Neural cell (in vitro differentiated cells): ENCODE measurements around the gene RGS6.

Source experiments
- CTCF ChIP-seq: fragments of 450-650 bp; IDR thresholded peaks from 2 replicates; pipeline ENCODE4 v1.5.1; 2014; ENCODE audit warnings: antibody characterized with exemption, mild to moderate bottlenecking, moderate library complexity; ENCODE audit not compliant: poor library complexity, severe bottlenecking
- EZH2 ChIP-seq: fragments of 200-600, 300-800 bp; shearing (Covaris generic), sonication (generic); IDR thresholded peaks from 2 replicates; pipeline ENCODE4 v1.6.1; 2014; ENCODE audit warnings: antibody characterized with exemption, low read length, borderline replicate concordance, mild to moderate bottlenecking; ENCODE audit not compliant: insufficient read depth, poor library complexity, severe bottlenecking
- POLR2AphosphoS5 ChIP-seq: IDR thresholded peaks from 2 replicates; pipeline ENCODE4 v1.6.1; 2012
- SMC3 ChIP-seq: fragments of 450-650 bp; conservative IDR thresholded peaks from 2 replicates; pipeline ENCODE4 v1.6.1; 2014; ENCODE audit warnings: antibody characterized with exemption, mild to moderate bottlenecking, moderate library complexity; ENCODE audit not compliant: poor library complexity
- TF ChIP-seq, protein P1 (sequence below): IDR thresholded peaks from 2 replicates; pipeline ENCODE4 v1.6.1; 2012; ENCODE audit warnings: borderline replicate concordance

DNA sequence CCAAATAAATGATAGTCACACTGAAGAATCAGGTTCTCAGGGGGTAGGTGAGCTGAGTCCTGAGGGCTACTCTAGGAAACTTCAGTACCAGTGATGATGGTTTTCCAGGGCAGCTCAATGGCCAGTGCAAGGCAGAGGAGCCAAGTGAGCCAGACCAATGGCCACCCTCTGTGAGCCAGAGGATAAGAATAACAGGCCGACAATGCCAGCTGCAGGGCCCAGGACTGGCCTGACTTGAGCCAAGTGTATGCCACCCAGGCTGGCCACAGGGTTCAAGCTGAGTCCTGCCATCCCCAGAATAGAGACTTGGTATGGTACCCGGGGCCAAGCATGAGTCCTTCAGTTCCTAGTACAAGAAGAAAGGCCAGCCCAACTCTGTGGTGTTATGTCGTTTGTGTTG is 606.2 kb downstream of the RGS6 start:
- TF ChIP-seq CTCF: no peak
- TF ChIP-seq EZH2: no peak
- no peak for TF ChIP-seq SMC3
- no peak for TF ChIP-seq POLR2AphosphoS5
- TF ChIP-seq, protein P1, sequence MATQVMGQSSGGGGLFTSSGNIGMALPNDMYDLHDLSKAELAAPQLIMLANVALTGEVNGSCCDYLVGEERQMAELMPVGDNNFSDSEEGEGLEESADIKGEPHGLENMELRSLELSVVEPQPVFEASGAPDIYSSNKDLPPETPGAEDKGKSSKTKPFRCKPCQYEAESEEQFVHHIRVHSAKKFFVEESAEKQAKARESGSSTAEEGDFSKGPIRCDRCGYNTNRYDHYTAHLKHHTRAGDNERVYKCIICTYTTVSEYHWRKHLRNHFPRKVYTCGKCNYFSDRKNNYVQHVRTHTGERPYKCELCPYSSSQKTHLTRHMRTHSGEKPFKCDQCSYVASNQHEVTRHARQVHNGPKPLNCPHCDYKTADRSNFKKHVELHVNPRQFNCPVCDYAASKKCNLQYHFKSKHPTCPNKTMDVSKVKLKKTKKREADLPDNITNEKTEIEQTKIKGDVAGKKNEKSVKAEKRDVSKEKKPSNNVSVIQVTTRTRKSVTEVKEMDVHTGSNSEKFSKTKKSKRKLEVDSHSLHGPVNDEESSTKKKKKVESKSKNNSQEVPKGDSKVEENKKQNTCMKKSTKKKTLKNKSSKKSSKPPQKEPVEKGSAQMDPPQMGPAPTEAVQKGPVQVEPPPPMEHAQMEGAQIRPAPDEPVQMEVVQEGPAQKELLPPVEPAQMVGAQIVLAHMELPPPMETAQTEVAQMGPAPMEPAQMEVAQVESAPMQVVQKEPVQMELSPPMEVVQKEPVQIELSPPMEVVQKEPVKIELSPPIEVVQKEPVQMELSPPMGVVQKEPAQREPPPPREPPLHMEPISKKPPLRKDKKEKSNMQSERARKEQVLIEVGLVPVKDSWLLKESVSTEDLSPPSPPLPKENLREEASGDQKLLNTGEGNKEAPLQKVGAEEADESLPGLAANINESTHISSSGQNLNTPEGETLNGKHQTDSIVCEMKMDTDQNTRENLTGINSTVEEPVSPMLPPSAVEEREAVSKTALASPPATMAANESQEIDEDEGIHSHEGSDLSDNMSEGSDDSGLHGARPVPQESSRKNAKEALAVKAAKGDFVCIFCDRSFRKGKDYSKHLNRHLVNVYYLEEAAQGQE: no peak
